Stimulated activated CD4-positive, alpha-beta T cell treated with anti-CD3 and anti-CD28 coated beads, Interleukin-1b, Interleukin-23, amount 100 ng/mL, for 48 hours (primary cell): ENCODE results near the gene PTCH2.
"Not testable (repeated sequence)": the region's sequence is repeated elsewhere in the genome, so short reads cannot be mapped to it uniquely, and the experiment has no call there.

ENCODE experiments used
- DNase-seq: peaks from one replicate; pipeline ENCODE4 v3.0.0-alpha.2; 2020

The PTCH2 gene

DNA sequence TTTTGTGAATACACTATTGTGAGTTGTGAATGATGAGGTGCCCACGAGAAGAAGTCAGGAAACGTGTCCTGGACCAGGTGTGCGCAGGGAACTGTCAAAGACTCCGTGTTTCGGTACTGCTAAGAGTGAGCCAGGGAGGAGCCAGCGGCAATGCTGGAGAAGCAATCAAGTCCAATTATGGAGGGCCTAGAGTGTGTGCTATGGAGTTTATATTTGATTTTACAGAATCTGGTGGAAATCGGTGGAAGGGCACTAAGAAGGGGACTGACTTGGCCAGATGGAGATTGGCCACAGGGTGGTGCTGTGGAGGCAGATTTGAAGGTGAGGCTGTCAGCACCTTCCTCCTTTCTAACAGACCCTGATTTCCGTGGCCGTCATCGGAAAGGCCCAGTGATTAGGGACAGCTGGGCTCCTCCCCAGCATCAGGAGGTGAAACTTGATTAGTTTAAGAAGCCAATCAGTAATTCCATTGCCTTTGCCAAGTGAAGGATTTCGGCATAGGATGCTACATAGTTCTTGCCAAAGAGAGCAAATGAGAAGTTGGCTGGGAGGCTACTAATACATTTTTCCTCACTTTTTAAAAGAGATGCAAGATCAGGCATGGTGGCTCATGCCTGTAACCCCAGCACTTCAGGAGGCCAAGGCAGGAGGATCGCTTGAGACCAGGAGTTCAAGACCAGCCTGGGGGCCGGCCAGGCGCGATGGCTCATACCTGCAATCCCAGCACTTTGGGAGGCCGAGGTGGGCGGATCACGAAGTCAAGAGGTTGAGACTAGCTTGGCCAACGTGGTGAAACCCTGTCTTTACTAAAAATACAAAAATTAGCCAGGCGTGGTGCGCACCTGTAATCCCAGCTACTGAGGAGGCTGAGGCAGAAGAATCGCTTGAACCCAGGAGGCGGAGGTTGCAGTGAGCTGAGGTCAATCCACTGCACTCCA is 7.0 kb downstream of the PTCH2 start:
- DNase-seq = peak; percentile 88

DNA sequence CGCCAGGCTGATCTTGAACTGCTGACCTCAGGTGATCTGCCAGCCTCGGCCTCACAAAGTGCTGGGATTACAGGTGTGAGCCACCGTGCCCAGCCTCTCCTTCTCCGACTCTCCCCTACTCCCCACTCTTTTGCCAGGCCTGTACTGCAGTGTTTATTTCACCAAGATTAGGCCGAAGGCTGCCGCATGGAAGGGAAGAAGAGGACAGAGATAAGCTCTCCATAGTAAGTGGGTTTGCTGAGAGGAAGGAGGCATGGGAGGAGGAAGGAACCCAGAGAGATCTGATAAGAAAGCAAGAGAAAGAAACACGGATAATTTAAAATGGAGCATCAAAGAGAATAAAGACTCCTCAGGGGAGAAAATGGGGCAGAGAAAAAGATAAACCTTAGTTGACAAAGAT is 8.7 kb downstream of the PTCH2 start:
- no peak for DNase-seq

DNA sequence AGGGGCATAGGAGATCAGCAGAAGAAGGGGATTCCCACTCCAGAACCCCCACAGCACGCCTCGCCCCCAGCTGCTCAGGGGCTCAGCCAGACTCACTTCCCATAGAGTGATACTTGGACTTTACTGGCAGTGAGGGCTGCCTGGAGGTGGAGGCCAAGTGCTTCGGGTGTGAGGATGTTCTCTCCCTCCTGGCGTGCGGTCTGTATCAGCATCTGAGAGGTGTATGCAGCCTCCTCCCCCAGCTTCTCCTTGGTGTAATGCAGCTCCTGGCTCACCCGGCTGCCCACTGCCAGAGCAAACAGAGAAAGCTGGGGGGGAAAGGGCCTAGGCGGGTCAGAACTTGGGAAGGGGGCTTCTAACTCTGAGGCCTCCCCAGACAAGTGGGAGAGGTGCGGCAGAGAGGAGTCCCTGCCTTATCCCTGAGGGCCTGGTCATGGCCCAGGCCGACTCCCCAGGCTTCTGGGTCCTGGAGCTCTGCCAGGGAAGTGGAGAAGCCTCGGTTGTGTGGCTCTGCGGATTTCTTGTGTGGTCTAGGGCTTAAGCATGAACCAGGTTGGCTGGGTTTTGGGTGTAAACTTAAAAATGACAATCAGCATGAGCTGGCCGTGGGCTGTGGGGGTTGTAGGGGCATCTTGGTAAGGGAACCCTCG is 10.9 kb downstream of the PTCH2 start:
- no peak for DNase-seq

DNA sequence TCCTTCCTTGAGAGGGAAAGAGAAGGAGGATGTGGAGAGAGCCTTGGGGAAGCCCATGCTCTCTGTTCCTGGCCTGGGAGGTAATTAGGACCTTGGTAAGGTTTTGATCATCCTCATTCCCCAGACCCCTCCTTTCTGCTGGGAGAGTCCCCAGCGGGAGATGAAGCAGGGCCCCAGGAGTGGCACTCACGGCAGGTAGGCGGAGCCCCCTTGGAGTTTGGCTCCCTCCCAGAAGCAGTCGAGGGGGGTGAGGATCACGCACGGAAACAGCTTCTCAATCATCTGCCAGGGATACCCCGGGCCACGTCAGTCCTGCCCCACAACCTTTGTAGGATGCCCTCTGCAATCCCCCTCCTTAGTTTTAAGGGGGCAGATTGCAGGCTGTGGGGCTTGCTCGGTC is 11.5 kb downstream of the PTCH2 start:
- no peak for DNase-seq

DNA sequence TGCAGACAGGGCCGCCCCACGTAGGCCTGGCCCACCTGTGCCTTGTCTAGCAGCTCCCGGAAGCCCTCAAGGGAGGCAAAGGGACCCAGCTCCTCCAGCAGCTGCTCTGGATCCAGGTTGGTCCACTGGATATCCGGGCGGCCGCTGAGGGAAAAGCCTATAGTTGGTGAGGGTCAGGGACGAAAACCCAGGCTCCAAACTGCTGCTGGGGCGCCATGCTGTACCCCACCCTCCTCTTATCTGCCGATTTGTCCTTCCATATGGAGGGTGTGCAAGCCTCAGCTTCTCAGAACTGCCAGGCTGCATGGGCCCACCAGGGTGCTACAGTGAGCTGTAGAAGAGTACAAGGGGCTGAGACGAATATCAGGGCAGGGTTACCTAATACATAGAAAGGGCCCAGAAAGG is 12.2 kb downstream of the PTCH2 start:
- no peak for DNase-seq

DNA sequence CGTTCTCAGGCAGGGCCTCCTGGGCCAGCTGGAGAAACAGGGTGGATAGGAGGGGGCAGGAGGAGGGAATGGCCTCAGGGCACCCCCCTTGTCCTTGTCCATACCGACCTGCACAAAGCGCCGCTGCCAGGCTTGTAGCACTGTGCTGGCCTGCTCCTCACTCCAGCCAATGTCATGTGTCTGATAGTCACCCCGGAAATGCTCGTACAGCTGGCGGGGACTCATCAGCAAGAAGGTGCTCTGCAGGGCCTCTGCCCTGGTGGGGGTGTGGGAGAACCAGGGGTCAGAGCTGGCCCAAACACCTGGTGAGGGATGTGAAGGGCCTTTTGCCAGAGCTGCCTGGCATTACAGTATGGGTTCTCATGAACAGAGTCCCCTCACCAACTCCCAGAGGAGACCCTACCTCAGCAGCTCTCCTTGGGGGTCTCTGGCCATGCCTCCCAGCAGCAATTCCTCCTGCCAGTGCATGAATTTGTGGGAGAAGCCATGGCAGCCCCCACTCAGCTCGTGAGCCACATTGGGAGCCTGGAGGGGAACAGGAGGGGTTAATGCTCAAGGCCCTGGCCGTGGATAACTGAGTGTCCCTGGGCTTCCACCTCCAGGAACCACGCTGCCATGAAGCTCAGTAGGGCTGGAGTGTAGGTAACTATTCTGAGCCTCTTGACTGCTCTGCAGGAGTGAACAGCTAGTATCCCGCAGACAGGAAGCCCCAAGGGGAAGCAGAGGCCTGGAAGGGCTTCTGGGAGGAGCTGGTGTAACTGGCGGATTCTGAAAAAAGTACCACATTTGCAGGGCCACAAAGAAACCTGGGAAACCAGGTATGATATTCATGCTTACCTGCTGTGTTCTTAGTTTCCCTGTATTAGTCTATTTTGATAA is 13.3 kb downstream of the PTCH2 start:
- no peak for DNase-seq

DNA sequence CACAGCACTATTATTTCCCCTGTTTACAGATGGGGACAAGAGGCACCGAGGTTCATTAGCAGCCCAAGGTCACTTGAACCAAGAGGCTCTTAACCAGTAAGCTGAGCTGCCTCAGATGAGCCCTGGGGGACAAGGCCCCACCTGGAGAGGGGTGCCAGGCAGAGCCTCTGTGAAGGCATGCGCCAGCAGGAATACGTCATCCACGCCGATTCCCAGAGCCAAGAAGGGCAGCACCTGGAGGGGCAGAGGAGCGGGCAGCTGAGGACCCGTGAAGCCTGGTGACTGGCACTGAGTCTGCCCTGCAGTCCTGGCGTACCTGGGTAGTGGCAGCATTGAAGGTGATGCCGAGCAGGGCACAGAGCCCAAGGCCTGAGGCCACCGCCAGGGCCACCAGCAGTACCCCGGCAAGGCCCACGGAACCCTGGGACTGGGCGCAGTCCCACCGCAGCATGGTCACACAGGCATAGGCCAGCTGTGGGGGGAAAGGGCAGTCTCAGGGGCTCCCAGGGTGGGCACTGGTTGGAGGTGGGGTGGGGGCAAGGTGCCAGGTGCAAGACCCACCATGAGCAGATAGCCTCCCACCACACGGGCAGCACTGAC is 14.1 kb downstream of the PTCH2 start:
- no peak for DNase-seq

DNA sequence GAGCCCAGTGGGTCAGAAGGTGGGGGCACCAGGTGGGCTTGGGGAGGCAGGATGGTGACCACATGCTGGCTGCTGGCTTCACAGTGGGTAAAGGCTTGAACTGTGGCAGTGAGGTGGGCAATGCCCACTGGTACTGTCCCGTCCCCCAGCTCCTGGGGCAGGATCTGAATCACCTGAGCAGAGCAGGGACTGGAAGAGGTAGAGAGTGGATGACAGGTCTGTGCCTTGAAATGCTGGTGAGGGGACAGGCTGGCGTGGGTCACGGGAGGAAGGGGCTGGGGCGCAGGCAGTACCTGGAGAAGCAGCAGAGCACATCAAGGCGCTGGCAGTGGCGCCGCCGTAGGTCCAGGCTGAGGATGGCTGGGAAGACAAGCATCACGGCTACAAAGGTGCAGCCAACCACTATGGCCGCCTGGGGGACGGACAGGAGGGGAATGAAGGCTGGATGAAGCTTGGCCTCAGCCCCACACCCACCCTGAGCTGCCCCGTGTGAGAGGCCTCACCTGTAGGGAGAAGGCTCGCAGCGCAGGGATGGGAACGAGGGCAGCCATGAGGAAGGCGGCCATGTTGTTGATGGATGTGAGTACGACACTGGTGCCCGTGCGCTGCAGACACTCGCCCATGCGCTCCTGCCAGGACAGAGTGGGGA is 14.9 kb downstream of the PTCH2 start:
- no peak for DNase-seq

DNA sequence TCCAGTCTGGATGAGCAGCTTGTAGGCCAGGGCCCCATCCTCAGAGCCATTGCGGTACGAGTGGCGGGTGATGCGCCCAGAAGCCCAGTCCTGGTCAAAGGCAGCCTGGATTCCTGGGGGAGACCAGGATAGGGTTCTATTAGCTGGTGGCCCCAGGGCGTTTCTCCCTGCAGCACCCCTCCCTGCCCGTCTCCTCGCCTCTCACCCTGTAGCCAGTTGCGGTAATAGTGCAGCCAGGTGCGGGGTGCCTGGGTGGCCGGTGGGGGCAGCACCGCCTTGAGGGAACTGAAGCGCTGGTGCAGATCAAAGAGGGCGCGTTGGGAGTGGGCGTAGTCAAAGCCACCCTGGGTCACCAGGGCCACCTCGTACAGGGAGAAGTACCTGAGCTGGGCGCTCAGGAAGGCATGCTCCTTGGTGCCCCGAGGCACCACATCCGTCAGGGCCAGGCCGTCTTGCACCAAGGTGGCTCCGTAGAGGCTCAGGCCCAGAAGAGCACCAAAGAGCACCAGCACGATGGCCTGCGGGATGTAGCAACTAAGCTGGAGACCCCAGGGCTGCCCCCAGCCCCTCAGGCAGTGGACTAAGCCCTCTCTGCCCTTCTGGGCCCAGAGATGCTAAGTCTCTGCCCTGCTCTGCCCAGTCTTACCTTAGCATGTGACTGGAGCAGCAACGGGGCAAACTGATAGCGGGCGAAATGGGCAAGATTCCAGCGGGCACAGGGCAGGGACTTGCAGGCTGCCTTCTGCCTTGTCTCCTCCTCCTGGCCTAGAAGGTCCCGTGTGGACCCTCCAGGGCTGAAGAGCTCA is 15.7 kb downstream of the PTCH2 start:
- DNase-seq = no peak

DNA sequence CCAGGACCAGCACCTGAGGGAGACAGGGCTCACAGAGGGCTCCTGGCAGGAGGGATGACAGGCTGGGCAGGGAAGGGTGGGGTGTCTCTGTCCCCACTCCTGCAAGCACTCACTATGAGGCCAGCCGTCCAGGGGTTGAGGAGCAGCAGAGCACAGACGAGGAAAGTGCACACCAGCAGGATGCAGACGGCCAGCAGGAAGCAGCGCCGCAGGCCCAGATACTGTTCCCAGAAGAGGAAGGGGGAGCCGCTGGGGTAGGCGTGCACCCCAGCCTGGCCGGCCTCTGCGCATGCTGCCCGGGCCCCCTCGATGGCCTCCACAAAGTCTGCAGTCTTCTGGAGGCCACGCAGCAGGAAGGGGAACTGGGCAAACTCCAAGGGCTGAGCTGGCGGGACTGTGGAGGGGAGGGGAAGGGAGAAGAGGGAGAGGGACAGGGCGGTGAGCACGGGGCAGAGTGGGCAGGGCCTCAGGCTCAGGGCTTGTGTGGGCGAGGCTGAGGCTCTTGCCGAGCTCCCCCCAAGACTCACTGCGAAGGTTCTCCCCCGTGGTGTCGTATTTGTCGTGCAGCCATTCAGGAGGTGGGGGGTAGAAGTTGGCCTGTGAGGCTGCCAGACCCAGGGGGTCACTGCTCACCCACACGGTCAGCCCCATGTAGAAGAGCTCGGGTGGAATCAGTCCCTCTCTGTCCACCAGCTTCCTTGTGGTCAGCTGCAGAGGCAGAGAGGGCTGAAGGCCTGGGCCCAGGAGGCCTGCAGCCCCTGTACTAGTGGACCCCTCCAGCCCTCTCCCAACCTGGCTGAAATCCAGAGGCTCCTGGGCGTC is 16.5 kb downstream of the PTCH2 start:
- DNase-seq = no peak

DNA sequence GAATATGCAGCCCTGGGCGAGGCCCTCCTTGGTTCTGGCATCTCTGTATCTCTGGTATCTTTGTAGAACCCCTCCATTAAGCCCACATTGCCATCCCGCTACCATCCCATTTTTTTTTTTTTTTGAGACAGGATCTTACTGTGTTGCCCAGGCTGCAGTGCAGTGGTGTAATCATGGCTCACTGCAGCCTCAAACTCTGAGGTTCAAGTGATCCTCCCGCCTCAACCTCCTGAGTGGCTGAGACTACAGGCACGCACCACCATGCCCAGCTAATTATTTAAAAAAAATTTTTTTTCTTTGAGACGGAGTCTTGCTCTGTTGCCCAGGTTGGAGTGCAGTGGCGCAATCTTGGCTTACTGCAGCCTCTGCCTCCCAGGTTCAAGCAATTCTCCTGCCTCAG is 18.7 kb downstream of the PTCH2 start:
- DNase-seq = not testable (repeated sequence)

DNA sequence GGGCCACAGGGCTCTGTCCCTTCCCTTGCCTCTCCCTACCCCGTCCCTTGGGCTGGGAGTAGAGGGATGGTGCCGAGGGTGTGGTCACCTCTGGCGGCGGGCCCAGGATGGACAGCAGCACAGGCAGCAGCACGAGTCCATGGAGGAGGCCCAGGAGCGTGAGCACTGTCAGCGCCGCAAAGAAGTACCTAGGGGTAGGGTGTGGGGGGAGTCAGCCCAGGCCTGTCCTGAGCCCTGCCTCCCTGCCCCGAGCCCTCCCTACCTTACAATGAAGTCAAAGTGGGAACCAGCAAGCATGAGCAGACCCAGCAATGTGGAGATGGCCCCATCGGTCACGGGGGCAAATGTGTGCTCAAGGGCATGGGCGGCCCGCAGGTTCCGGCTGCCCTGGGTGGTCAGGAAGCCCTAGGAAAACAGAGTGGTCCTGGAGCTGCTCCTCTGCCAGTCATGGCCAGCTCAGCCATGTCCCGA is 20.0 kb downstream of the PTCH2 start:
- no peak for DNase-seq

DNA sequence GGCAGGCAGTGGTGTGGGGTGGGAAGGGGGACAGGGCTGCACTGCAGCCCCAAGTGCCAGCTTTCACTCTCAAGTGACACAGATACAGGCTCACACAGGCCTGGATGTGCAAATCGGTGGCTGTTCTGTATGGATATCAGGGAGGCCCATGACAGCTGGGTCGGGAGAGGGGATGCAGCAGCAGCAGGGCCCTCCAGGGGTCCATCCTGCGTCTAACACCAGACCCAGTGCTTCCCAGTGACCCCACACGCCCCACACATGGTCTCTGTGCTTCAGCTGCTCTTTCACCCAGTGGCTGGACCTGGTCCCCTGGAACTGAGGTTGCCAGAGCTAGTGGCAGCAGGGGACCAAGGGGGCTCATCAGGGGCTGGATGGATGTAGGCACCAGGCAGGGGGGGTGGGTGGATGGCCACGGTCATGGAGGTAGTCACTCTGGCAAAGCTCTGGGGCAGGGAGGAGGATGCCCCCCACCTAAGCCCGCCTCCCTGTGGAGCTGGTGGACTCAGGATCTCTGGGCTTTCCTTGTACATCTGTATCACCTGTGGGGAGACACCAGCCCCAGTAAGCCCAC is 20.8 kb downstream of the PTCH2 start:
- no peak for DNase-seq

DNA sequence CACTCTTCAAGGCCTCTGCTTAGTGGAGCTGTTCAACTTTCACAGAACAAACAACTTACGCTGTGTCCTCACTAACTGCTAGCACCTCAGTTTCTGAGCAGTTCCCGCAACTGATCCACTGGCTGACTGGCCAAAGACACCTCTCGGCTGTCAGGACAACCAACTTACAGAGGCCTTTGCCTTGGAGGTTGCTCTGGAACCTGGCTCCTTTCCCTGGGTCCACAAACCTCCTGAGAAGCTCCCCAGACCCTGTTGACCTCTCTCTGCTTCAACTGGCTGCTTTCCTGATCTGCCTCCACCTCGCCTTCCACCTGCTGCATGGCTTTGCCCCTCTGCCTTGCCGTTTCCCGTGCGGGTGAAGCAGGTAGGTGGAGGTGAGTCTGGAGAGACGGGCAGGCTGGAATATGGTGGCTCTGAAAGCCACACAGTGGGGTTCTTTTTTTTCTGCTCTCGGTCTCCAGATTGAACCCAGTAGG is 21.8 kb downstream of the PTCH2 start:
- DNase-seq = no peak

DNA sequence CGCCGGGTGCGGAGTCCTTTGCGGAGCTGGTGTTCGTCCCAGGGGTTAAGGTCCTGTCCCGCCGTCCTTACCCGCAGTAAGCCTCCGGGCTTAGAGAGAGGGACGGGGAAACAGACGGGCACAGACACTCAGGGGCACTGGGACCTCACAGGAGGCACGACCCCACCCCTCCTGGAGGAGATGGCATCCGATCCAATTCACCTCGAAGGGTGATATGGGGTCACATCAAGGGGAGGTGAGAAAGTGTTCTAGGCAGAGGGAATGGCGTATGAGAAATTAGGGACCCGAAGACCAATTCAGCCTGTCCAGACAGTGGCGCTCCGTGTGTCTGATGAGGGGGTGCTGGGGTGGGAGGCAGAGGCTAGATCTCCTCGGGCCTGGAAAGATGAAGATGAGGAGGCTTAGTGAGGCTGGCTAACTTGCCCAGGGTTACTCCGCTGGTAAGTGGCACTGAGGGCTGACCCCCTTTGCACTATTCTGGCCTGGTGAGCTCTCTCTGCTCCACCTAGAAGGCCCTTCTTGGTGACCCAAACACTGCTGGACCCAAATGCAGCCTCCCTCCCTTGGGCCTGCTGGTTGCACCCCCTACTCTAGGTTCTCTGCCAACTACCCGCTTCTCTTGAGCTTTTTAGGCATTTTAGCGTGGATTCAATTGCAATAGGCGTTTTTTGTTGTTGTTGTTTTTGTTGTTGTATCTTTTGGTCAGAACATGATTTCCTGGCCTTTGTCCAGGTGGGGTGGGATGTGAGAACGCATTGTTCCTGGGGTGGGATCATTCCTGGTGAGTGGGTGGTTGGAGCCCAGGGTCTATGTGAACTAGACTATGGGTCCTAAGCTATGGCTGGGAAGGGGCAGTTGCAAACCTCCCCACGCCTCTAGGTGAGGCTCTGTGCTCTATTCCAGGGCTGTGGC is 22.5 kb downstream of the PTCH2 start:
- no peak for DNase-seq

DNA sequence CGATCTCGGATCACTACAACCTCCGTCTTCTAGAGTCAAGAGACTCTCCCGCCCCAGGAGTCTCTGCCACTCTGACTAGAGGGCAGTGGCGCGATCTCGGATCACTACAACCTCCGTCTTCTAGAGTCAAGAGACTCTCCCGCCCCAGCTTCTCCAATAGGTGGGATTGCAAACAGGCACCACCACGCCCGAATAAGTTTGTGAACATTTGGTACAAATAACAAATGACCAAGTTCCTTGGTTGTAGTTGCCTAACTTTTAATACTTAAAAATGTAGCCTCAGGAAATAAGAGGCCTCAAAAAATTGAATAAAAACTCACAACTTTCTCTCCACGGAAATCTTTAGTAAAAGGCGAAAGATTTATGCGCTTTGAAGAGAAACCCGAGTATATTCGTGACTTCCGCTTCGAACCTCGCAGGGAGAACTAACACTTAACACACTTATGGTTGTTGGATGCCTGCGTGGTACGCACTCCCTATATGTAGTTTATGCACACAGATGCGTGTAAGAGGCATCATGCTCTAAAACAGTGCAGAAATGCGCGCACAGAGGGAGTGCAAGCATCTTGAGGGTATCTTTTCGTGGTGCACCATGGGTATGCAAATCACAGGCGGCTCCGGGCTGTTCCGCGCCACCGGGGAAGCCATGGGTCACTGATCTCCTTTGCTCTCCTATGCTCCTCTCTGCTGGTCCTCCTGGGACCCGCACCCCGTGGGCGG is 23.3 kb downstream of the PTCH2 start:
- peak; percentile 93 for DNase-seq

DNA sequence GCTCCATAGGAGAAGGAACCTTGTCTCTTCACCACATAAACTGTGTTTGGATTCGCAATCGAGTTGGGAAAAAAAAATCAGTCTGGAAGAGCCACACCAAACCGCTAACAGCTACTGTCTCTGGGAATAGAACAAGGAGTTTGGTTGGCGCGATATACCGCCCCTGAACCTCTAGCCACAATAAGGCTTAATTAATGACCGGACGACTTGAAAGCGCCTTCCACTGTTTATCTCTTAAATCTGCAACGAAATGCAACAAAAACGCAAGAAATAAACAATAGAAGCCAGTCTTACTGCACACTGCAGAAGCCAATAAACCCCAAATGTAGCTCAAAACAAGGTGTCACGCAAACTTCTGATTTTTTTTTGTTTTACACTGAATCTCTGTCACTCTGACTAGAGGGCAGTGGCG is 23.9 kb downstream of the PTCH2 start:
- no peak for DNase-seq
